ENCODE results near the gene ICOS.

DNA sequence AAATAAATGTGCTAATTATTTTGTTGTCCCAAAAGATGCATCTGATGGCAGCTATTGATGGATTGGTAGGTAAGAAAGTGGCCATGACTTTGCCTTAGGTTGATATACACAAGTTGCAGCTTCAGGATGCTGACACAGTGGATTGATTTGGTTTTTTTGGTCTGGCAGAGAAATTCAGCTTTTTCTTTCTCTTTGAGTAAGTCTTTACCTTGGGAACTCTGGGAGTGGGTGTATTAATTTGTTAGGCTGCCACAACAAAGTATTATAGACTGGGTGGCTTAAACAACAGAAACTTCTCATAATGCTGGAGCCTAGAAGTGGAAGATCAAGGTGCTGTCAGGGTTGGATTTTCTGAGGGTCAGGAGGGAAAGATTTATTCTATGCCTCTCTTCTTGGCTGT, 19.8 kb upstream of the ICOS start:
- TF ChIP-seq EP300 (IDR thresholded peaks at IDR 0.05) (no peak), POLR2A (IDR thresholded peaks at IDR 0.05) (no peak), POLR2AphosphoS5 (IDR thresholded peaks at IDR 0.05) (no peak)
- TF ChIP-seq, protein P1, sequence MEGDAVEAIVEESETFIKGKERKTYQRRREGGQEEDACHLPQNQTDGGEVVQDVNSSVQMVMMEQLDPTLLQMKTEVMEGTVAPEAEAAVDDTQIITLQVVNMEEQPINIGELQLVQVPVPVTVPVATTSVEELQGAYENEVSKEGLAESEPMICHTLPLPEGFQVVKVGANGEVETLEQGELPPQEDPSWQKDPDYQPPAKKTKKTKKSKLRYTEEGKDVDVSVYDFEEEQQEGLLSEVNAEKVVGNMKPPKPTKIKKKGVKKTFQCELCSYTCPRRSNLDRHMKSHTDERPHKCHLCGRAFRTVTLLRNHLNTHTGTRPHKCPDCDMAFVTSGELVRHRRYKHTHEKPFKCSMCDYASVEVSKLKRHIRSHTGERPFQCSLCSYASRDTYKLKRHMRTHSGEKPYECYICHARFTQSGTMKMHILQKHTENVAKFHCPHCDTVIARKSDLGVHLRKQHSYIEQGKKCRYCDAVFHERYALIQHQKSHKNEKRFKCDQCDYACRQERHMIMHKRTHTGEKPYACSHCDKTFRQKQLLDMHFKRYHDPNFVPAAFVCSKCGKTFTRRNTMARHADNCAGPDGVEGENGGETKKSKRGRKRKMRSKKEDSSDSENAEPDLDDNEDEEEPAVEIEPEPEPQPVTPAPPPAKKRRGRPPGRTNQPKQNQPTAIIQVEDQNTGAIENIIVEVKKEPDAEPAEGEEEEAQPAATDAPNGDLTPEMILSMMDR (IDR thresholded peaks at IDR 0.05) = no peak
